HEK293T (cell line): ENCODE measurements around the gene GABBR2.

ENCODE experiments used
- CTCF ChIA-PET: fragments of 350-600 bp; formaldehyde crosslinking; extraction: SDS; loops from one replicate; lab custom pipeline; 2021; ENCODE audit warnings: antibody characterized with exemption, inconsistent platforms; lab: Yijun Ruan, JAX
- POLR2A ChIA-PET: fragments of 350-600 bp; formaldehyde crosslinking; extraction: SDS; loops from one replicate; lab custom pipeline; 2020; ENCODE audit warnings: antibody characterized with exemption, inconsistent platforms; lab: Yijun Ruan, JAX
- DNase-seq: peaks from one replicate; pipeline ENCODE4 v3.0.0; 2012; ENCODE audit warnings: mixed read lengths; ENCODE audit errors: extremely low spot score
- ARNT ChIP-seq: fragments of 450-650 bp; IDR thresholded peaks from 2 replicates; pipeline ENCODE4 v1.6.1; 2017; ENCODE audit warnings: mild to moderate bottlenecking
- BHLHE40 ChIP-seq: fragments of 450-650 bp; IDR thresholded peaks from 2 replicates; pipeline ENCODE4 v1.6.1; 2016; ENCODE audit warnings: mild to moderate bottlenecking, moderate library complexity, borderline replicate concordance
- CTBP1 ChIP-seq: fragments of 450-650 bp; IDR thresholded peaks from 2 replicates; pipeline ENCODE4 v1.6.1; 2016; ENCODE audit warnings: borderline replicate concordance
- ELF4 ChIP-seq: fragments of 450-650 bp; IDR thresholded peaks from 2 replicates; pipeline ENCODE4 v1.6.1; 2017; ENCODE audit warnings: antibody characterized with exemption
- FOXA1 ChIP-seq: fragments of 450-650 bp; IDR thresholded peaks from 2 replicates; pipeline ENCODE4 v1.6.1; 2016; ENCODE audit warnings: mild to moderate bottlenecking
- FOXK2 ChIP-seq: fragments of 450-650 bp; IDR thresholded peaks from 2 replicates; pipeline ENCODE4 v1.6.1; 2016; ENCODE audit warnings: mild to moderate bottlenecking
- FOXM1 ChIP-seq: fragments of 450-650 bp; IDR thresholded peaks from 2 replicates; pipeline ENCODE4 v1.6.1; 2017; ENCODE audit warnings: mild to moderate bottlenecking, borderline replicate concordance
- HDGF ChIP-seq: fragments of 450-650 bp; IDR thresholded peaks from 2 replicates; pipeline ENCODE4 v1.6.1; 2017; ENCODE audit warnings: antibody characterized with exemption, borderline replicate concordance
- L3MBTL2 ChIP-seq: fragments of 450-650 bp; conservative IDR thresholded peaks from 2 replicates; pipeline ENCODE4 v1.6.1; 2016; ENCODE audit warnings: mild to moderate bottlenecking
- NFRKB ChIP-seq: fragments of 450-650 bp; IDR thresholded peaks from 2 replicates; pipeline ENCODE4 v1.6.1; 2016; ENCODE audit warnings: mild to moderate bottlenecking, moderate library complexity
- PKNOX1 ChIP-seq: fragments of 450-650 bp; IDR thresholded peaks from 2 replicates; pipeline ENCODE4 v1.6.1; 2016
- SP1 ChIP-seq: fragments of 450-650 bp; IDR thresholded peaks from 2 replicates; pipeline ENCODE4 v1.6.1; 2017
- SUZ12 ChIP-seq: fragments of 450-650 bp; IDR thresholded peaks from 2 replicates; pipeline ENCODE4 v1.6.1; 2016; ENCODE audit warnings: mild to moderate bottlenecking
- TARDBP ChIP-seq: fragments of 450-650 bp; IDR thresholded peaks from 2 replicates; pipeline ENCODE4 v1.6.1; 2016
- ZNF384 ChIP-seq: fragments of 450-650 bp; IDR thresholded peaks from 2 replicates; pipeline ENCODE4 v1.6.1; 2016

Gene GABBR2

GRCh38 chr9:98583417-98583816 is 125.3 kb downstream of the GABBR2 start:
- TF ChIP-seq FOXM1 = no peak
- TF ChIP-seq L3MBTL2 = no peak
- no peak for TF ChIP-seq FOXK2
- TF ChIP-seq ELF4 = no peak
- TF ChIP-seq PKNOX1 = no peak
- no peak for TF ChIP-seq CTBP1
- TF ChIP-seq BHLHE40 = no peak
- no peak for DNase-seq
- CTCF ChIA-PET = no interaction called here
- POLR2A ChIA-PET = no interaction called here

DNA sequence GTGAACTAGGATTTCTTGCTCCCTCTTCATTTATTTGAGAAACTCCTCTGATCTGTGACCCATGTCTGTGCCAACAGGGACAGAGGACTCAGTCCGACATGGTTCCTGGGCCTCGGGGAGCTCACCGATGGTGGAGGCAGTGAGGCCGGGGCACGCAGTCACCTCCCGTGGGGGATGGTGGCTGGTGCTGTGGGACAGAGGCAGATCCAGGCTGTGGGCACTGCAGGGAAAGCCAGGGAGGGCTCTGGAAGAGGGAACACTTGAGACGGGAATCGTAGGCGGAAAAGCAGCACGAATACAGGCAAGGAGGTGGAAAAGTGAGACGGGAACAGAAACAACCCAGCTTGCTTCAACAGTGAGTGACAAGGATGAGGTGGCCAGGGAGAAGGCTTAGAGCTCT is 127.8 kb downstream of the GABBR2 start:
- ChIA-PET CTCF (no interaction called here), POLR2A (no interaction called here)
- no peak for TF ChIP-seq ZNF384
- TF ChIP-seq ARNT = no peak
- no peak for TF ChIP-seq ELF4
- TF ChIP-seq CTBP1 = no peak
- no peak for TF ChIP-seq NFRKB
- TF ChIP-seq FOXA1 = no peak
- TF ChIP-seq TARDBP = no peak
- no peak for TF ChIP-seq FOXM1
- TF ChIP-seq SUZ12 = no peak
- TF ChIP-seq HDGF = no peak
- no peak for TF ChIP-seq L3MBTL2
- no peak for TF ChIP-seq SP1
- TF ChIP-seq FOXK2 = no peak
- no peak for TF ChIP-seq PKNOX1
- DNase-seq = no peak

DNA sequence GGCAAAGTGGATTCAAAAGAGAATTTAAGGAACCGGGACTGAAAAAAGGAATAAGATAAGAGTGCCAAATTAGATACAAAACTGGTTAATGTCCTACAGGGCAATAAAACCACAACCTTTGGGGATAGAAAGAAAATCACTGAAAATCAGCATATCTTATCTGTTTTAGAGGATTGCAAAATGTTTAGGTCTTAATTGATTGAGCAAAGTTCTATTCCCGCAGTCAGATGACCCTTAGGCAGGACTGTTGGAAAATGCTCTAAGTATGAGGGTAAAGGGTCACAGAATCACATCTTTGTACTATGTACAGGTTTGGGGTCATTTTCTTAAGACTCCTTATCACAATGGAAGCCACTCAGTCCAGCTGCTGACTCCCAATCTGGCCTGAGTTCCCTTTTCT is 129.0 kb downstream of the GABBR2 start:
- ChIA-PET POLR2A (no interaction called here), CTCF (no interaction called here)
- TF ChIP-seq FOXK2 = no peak
- TF ChIP-seq CTBP1 = no peak
- TF ChIP-seq HDGF = no peak
- TF ChIP-seq FOXA1 = no peak
- no peak for TF ChIP-seq SP1
- TF ChIP-seq FOXM1 = no peak
- no peak for TF ChIP-seq ELF4
- no peak for TF ChIP-seq L3MBTL2
- no peak for TF ChIP-seq NFRKB
- TF ChIP-seq PKNOX1 = no peak
- no peak for DNase-seq

GRCh38 chr9:98577446-98577845 is 131.3 kb downstream of the GABBR2 start:
- no peak for TF ChIP-seq BHLHE40
- ChIA-PET CTCF (no interaction called here), POLR2A (no interaction called here)
- no peak for DNase-seq

GRCh38 chr9:98576859-98577258 is 131.9 kb downstream of the GABBR2 start:
- TF ChIP-seq SUZ12 = no peak
- no peak for TF ChIP-seq BHLHE40
- no peak for TF ChIP-seq NFRKB
- no peak for TF ChIP-seq TARDBP
- no peak for TF ChIP-seq FOXK2
- TF ChIP-seq ELF4 = no peak
- TF ChIP-seq ARNT = no peak
- no peak for TF ChIP-seq CTBP1
- no peak for TF ChIP-seq FOXA1
- no peak for TF ChIP-seq FOXM1
- TF ChIP-seq L3MBTL2 = no peak
- TF ChIP-seq ZNF384 = no peak
- TF ChIP-seq SP1 = no peak
- TF ChIP-seq HDGF = no peak
- TF ChIP-seq PKNOX1 = no peak
- ChIA-PET CTCF (interaction anchor here (0.7 kb wide), 1 partner anchor 282 kb away, joined by 3 read pairs; no protein-coding TSS in a partner anchor), POLR2A (no interaction called here)
- DNase-seq = no peak

GRCh38 chr9:98576354-98576753 is 132.4 kb downstream of the GABBR2 start:
- TF ChIP-seq FOXK2 (no peak), NFRKB (no peak), ZNF384 (no peak), HDGF (no peak), FOXM1 (no peak), FOXA1 (no peak)
- CTCF ChIA-PET = interaction anchor here (0.7 kb wide), 1 partner anchor 281 kb away, joined by 3 read pairs; no protein-coding TSS in a partner anchor

More at GRCh38 chr9:98576354-98576753, 132.4 kb downstream of the GABBR2 start:
- no peak for DNase-seq
- POLR2A ChIA-PET = no interaction called here
